GM19328 (cell line): ENCODE results near the gene AIFM3.

ENCODE experiments used
- ATAC-seq: cut with Tn5 transposase; IDR thresholded peaks from one replicate; pipeline ENCODE4 v1.9.1; 2021; ENCODE audit warnings: mild to moderate bottlenecking, moderate library complexity; ENCODE audit not compliant: unreplicated experiment

The AIFM3 gene

DNA sequence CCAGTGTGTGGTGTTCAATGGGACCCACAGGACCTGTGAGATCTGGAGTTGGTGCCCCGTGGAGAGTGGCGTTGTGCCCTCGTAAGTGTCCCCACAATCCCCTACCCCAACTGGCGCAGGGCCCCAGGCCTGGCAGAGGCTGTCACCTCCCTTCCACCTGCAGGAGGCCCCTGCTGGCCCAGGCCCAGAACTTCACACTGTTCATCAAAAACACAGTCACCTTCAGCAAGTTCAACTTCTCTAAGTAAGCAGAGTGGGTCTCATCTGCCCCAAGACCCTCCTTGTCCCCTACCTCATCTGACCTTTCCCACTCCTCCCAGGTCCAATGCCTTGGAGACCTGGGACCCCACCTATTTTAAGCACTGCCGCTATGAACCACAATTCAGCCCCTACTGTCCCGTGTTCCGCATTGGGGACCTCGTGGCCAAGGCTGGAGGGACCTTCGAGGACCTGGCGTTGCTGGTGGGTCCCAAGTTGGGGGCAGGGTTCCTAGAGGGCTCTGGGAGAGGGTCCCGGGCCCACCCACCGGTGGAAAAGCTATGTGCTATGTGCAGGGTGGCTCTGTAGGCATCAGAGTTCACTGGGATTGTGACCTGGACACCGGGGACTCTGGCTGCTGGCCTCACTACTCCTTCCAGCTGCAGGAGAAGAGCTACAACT, 56.0 kb downstream of the AIFM3 start:
- no peak for ATAC-seq

DNA sequence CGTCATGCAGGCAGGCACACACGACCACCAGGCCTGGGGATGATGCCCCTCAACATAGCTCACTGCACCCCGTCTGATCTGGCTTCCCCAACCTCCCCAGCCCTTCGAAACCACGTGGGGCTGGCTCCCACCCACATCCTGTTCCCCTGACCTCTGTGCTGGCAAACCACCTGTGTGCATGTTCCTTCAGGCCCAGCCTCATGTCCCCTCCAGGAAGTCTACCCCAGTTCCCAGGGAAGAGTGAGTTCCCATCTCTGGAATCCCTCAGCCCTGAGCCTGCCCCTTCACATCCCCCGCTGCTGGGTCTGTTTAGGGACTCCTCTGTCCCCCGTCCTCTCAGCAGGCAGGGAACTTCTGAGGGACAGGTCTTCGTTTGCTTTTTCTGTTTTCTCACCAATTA, 58.2 kb downstream of the AIFM3 start:
- no peak for ATAC-seq

DNA sequence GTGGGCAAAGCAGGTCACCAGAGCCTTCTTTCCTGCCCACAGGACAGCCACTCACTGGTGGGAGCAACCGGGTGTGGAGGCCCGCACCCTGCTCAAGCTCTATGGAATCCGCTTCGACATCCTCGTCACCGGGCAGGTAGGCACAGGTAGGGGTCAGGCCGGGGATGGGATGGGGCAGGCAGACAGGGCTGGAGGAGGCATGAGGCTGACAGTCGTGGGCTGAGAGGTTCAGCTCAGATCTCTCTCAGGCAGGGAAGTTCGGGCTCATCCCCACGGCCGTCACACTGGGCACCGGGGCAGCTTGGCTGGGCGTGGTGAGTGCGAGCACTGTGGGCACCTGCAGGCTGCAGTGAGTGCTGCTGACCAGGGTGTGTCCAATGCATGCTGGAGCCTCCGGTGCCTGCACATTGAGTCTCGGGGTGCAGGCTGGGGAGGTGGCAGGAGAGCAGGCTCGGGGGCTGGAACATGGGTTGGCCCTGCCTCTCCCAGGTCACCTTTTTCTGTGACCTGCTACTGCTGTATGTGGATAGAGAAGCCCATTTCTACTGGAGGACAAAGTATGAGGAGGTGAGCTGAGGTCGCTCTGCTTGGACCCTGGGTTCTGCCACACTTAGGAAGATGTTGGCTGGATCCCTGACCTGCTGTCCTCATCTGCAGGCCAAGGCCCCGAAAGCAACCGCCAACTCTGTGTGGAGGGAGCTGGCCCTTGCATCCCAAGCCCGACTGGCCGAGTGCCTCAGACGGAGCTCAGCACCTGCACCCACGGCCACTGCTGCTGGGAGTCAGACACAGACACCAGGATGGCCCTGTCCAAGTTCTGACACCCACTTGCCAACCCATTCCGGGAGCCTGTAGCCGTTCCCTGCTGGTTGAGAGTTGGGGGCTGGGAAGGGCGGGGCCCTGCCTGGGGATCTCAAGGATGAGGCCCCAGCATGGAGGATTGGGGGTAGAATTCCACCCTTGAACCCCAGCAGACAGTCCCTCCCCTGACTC, 59.0 kb downstream of the AIFM3 start:
- no peak for ATAC-seq

DNA sequence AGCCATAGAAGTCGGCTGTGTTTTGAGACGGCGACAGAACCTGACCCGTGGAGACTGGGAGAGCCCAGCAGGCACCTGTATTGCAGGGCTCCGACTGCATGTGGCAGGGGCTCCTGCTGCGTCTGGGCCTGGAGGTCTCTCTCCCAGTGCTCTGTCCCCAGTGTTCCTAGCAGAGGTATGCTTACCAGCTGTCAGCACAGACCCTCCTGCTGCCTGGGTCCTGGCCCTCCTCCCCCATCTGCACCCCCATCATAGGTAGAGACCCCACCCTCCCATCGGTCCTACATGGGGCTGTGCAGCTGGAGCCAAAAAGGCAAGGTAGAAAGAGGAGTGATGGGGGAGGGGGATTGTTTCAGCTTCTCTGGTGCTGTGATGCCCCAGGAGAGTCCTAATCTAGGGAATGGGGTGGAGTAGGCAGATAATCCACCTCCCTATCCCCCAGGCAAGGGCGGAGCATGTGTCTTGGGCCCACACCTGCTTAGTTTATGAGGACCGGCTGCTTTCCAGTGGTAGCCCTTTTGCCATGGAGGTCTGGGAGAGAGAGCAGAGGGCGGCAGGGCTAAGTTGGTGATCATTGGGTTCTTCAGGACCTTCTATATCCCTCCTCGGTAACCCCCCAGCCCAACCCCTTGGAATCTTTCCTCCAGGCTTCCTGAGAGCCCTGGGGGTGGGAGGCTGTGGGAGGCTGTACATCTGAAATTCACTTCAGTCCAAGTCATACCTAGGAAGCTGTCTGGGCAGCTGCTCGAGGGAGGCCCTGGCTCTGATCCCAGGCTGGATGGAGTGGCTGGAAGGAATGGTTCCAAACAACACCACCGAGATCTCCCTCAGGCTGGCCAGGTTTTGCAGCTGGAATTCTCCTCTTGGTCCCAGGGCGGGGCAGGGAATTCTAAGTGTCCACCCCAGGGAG, 60.0 kb downstream of the AIFM3 start:
- no peak for ATAC-seq

DNA sequence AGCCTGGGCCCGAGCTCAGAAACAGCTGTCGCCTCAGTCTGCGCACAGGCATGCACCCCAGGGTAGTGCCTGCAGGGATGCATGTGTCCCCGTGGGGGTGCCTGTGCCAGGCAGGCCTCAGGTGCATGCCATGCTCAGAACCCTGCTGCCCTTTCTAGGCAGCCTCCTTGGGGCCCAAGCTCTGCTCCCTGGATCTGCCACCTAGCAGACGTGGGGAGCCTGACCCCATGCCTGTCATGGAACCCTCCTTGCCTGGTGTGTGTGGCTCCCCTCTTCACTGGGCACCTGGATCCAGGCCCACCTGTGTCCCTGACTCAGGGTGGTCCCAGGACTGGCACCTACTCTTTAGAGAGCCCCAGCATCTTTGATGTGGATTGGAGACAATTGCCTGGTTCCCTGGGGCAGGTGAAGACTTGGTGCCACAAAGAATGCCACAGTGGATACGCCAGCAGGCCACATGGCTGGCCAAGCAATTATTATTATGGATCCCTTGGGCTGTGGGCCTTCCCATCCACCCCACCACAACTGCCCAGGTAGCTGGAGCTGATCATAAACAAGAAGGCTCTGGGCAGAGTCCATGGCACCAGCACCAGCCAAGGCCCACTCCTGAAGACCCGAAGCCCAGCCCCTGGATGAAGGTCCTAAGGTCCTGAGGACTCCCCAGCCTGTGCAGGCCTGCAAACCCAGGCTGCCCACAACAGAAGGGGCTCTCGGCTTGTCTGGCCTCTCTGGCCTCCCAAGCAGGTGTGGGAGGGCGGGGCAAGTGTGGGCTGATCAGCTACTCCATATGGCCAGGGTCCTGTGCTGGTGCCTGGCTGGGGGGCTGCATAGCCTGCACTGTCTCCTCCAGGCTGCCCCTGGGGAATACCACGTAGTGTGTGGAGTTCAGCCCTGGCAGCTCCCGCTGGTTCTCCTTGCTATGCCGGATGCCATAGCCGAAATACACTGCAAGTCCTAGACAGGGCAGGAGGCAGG, 61.5 kb downstream of the AIFM3 start:
- no peak for ATAC-seq

DNA sequence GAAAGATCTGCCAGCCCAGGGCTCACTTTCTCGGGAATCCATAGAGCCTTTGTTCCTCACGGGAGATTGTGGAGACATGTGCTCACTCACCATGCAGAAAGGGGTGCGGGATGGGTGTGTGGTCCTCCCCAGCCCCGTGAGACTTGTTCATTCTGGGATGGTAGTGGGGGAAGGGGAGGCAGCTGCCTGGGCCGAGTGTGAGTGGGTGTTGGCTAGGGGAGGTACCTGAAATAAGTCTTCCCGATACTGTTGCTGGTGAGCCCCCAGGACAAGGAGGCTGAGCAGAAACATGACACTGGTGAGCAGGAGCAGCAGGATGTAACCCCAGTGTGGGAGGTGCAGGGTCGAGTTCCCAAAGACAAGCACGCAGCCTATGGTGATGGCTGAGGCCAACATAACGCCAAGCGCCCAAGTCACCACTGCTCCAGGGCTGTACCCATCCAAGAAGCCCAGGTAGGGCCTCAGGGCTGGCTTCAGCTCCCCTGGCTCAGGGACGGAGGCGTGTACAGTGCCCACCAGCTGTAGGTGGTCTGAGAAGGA, 62.5 kb downstream of the AIFM3 start:
- ATAC-seq = no peak

DNA sequence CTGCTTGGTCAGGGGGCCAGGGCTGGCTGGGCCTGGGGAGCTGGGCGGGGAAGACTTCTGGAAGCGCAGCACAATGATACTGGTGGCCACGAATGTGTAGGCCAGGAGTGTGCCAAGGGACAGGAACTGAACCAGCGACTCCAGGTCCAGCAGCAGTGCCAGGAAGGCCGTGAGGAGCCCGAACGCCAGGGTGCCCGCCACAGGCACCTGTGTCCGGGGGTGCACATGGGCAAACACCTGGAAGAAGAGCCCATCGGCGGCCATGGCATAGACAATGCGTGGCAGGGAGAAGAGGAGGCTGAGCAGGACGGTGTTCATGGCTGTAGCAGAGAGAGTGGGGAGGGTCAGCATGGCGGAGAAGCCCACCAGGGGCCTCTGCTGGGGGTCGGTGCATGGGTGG, 63.0 kb downstream of the AIFM3 start:
- no peak for ATAC-seq
